ENCODE measurements around the gene ITGA3. TPM values are rescaled to one million over a fixed set of nuclear protein-coding genes. Genes with fewer than 3 reads are reported as not detected.

ITGA3 gene
- total RNA-seq, 2 experiments from 2014 or later = 2.3 to 2.4 TPM

GRCh38 chr17:50134206-50135110, 78.5 kb downstream of the ITGA3 start:
- TF ChIP-seq CTCF (IDR thresholded peaks at IDR 0.05) = no peak
- ChIA-PET POLR2A (no interaction called here), CTCF (no interaction called here)
- H3K27me3 Mint-ChIP-seq = peaks cover 19% of the 10 kb centered on the region
- ATAC-seq (ENCODE audit: poor library complexity) = no peak
- intact Hi-C loops (cut with DNase I, micrococcal nuclease) = loop anchor here in 1 of 2 experiments (5.0 kb wide), 1 partner anchor 33 kb away; the partner anchor contains the start of gene SGCA
- H3K4me1 ChIP-seq (ENCODE audit: insufficient read depth, low read length) = peaks cover 41% of the 10 kb centered on the region
- peaks cover 4 to 6% of the 10 kb centered on the region in 2 experiments for H3K27me3 ChIP-seq (ENCODE audit: control insufficient read depth in 1 of 2, insufficient read depth in 2 of 2, low read length in 2 of 2)
- H3K27ac Mint-ChIP-seq = no peak overlapping the region
- no peak for DNase-seq
- no peak overlapping the region for H3K4me3 Mint-ChIP-seq
- no peak overlapping the region for H3K27ac ChIP-seq (ENCODE audit: low read depth in 1 of 2, low read length in 2 of 2)
- no peaks in the 10 kb centered on the region for H3K9me3 ChIP-seq (ENCODE audit: control insufficient read depth in 1 of 2, insufficient read depth in 1 of 2, low read length in 2 of 2)
- H3K9me3 Mint-ChIP-seq = no peaks in the 10 kb centered on the region
- H3K36me3 ChIP-seq (ENCODE audit: insufficient read depth, low read length) = peaks cover 52% of the 10 kb centered on the region
- no peak overlapping the region for H3K4me3 ChIP-seq (ENCODE audit: low read length)
- H3K4me1 Mint-ChIP-seq (ENCODE audit: low read depth) = peaks cover 38% of the 10 kb centered on the region
- H3K36me3 Mint-ChIP-seq (ENCODE audit: low read depth) = peaks cover 65% of the 10 kb centered on the region

GRCh38 chr17:50135316-50136095, 79.6 kb downstream of the ITGA3 start:
- DNase-seq (no peak), ATAC-seq (ENCODE audit: poor library complexity) (no peak)
- no peak for TF ChIP-seq CTCF (IDR thresholded peaks at IDR 0.05)
- Histone ChIP-seq H3K36me3 (ENCODE audit: insufficient read depth, low read length) (peaks cover 61% of the 10 kb centered on the region), H3K9me3 (ENCODE audit: control insufficient read depth in 1 of 2, insufficient read depth in 1 of 2, low read length in 2 of 2) (no peaks in the 10 kb centered on the region), H3K4me3 (ENCODE audit: low read length) (no peak overlapping the region), H3K27me3 (ENCODE audit: control insufficient read depth in 1 of 2, insufficient read depth in 2 of 2, low read length in 2 of 2) (peaks cover 4 to 5% of the 10 kb centered on the region in 2 experiments), H3K27ac (ENCODE audit: low read depth in 1 of 2, low read length in 2 of 2) (no peak overlapping the region), H3K4me1 (ENCODE audit: insufficient read depth, low read length) (peaks cover 44% of the 10 kb centered on the region)
- intact Hi-C loops (cut with DNase I, micrococcal nuclease) = no loop called here
- H3K4me1 Mint-ChIP-seq (ENCODE audit: low read depth) = peaks cover 43% of the 10 kb centered on the region
- peaks cover 76% of the 10 kb centered on the region for H3K36me3 Mint-ChIP-seq (ENCODE audit: low read depth)
- ChIA-PET POLR2A (no interaction called here), CTCF (no interaction called here)
- no peaks in the 10 kb centered on the region for H3K9me3 Mint-ChIP-seq
- no peak overlapping the region for H3K27ac Mint-ChIP-seq
- H3K27me3 Mint-ChIP-seq = peaks cover 14% of the 10 kb centered on the region
- no peak overlapping the region for H3K4me3 Mint-ChIP-seq

- no peak overlapping the region for H3K4me3 Mint-ChIP-seq
- intact Hi-C loops (cut with DNase I, micrococcal nuclease) = no loop called here
- Histone ChIP-seq H3K36me3 (ENCODE audit: insufficient read depth, low read length) (peaks cover 68% of the 10 kb centered on the region), H3K4me1 (ENCODE audit: insufficient read depth, low read length) (peaks cover 44% of the 10 kb centered on the region), H3K27me3 (ENCODE audit: control insufficient read depth in 1 of 2, insufficient read depth in 2 of 2, low read length in 2 of 2) (no peaks in the 10 kb centered on the region), H3K4me3 (ENCODE audit: low read length) (no peak overlapping the region), H3K27ac (ENCODE audit: low read depth in 1 of 2, low read length in 2 of 2) (no peak overlapping the region), H3K9me3 (ENCODE audit: control insufficient read depth in 1 of 2, insufficient read depth in 1 of 2, low read length in 2 of 2) (peaks cover 0 to 3% of the 10 kb centered on the region in 2 experiments)
- TF ChIP-seq CTCF (IDR thresholded peaks at IDR 0.05) = no peak
- ChIA-PET POLR2A (interaction anchor here (0.6 to 0.9 kb wide), 2 partner anchors 16 to 1627 kb away, joined by 3 to 4 read pairs; no protein-coding TSS in a partner anchor), CTCF (interaction anchor here (0.9 to 1.3 kb wide), 2 partner anchors 19 to 42 kb away, joined by 3 read pairs; no protein-coding TSS in a partner anchor)
- no peak for ATAC-seq (ENCODE audit: poor library complexity)
- H3K9me3 Mint-ChIP-seq = no peaks in the 10 kb centered on the region
- no peak for DNase-seq
- H3K27me3 Mint-ChIP-seq = peaks cover 7% of the 10 kb centered on the region
- peaks cover 43% of the 10 kb centered on the region for H3K4me1 Mint-ChIP-seq (ENCODE audit: low read depth)
- peaks cover 83% of the 10 kb centered on the region for H3K36me3 Mint-ChIP-seq (ENCODE audit: low read depth)
- no peak overlapping the region for H3K27ac Mint-ChIP-seq
These were observed 80.3 kb downstream of the ITGA3 start for GRCh38 chr17:50136096-50136687.

Measured in CD4-positive, alpha-beta T cell (primary cell).